ENCODE results near the gene QPCT.

The QPCT gene

DNA sequence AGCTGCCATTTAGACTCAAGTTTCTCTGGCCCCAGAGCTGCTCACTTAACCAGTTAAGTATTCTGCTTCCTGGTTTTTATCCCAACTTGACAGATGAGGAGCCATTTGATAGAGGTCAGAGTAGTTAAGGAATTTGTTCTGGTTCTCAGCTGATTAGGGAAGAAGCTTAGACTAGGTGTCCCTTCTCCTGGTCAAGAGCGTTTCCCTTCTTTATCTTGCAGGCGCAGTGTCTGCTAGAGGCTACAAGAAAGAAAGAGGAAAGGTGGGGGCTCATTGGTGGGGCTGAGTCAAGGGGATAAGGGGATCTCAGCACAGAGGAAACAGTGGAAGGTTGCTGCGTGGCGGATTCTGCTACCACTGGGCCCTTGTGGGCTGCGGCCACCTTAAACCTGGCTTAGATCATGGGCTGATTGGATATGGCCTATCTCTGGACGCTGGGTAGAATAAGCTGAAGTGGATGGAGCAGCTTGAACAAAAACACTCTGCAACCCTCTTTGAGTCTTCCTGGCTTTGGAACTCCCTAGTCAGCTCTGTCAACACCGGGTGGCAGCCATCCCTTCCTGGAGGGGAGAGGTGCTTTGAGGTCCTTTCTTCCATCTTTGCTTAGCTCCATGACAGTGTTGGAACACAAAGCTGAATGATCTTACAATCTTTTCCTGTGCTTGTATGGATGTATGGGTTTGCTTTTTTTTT, 70.8 kb downstream of the QPCT start:
- in situ Hi-C loops (cut with HindIII; ENCODE audit: low pct_unique_long_range_greater_than_20kb, low sequenced_read_pairs), result no loop called here
- no peak for TF ChIP-seq JUND (IDR thresholded peaks at IDR 0.05; ENCODE audit: low read depth)
- peak in 1 of 2 experiments; percentile 8 for DNase-seq (ENCODE audit: low read depth in 1 of 2, low spot score in 1 of 2)

DNA sequence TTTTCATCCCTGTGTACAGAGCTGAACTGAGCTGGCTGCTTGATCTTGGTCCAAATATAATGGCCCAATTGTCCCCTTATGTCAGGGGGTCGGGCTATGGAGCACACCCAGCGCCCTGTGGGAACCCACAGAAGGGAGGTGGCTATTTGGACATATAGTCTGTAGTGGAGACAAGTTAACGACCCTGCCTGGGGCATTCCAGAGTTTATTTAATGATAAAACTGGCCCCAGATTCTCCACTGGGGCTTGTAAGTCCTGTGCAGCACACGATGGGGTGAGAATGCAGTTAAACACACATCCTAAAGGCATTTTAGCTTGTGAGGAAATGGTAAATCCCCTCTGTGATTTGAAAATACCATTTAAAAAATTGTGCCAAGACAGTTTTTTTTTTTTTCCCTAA, 72.9 kb downstream of the QPCT start:
- DNase-seq (ENCODE audit: low read depth in 1 of 2, low spot score in 1 of 2), result no peak
- in situ Hi-C loops (cut with HindIII; ENCODE audit: low pct_unique_long_range_greater_than_20kb, low sequenced_read_pairs), result no loop called here
- TF ChIP-seq JUND (IDR thresholded peaks at IDR 0.05; ENCODE audit: low read depth), result no peak

DNA sequence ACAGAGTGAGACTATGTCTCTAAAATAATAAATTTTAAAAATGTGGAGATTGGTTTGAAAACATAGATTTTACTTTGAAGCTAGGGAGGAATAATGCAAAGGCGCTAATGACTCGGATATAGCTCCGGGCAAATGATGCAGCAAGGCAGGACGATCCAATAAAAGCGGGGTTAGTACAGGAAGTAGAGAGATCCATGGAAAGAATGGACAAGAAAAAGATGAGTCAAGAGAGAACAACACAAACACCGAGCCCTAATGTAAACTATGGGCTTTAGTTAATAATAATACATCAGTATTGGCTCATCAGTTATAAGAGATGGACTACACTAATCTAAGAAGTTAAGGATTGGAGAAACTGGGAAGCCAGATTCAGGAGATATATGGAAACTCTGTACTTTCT, 74.5 kb downstream of the QPCT start:
- no peak for TF ChIP-seq JUND (IDR thresholded peaks at IDR 0.05; ENCODE audit: low read depth)
- in situ Hi-C loops (cut with HindIII; ENCODE audit: low pct_unique_long_range_greater_than_20kb, low sequenced_read_pairs), result no loop called here
- DNase-seq (ENCODE audit: low read depth in 1 of 2, low spot score in 1 of 2), result no peak

- TF ChIP-seq JUND (IDR thresholded peaks at IDR 0.05; ENCODE audit: low read depth), result no peak
- in situ Hi-C loops (cut with HindIII; ENCODE audit: low pct_unique_long_range_greater_than_20kb, low sequenced_read_pairs), result no loop called here
These were observed 77.3 kb downstream of the QPCT start for GRCh38 chr2:37421686-37422085.

DNA sequence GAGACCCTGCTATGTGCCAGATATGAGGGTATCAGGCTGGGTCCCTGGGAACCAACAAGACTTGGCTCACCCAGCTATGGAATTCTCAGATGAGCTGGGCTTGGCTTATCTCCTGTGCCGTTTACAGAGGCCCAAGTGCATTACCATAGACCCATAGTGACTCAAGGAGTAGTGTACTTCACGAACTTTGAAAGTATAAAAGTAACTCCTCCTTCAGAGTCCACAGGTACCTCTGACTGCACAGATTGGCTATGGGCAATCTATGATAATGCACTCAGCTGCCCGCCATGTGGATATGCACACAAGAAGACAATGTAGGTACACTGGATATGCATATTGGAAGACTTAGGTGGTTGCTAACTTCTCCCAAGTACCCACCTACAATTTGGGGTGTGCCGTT, 78.4 kb downstream of the QPCT start:
- in situ Hi-C loops (cut with HindIII; ENCODE audit: low pct_unique_long_range_greater_than_20kb, low sequenced_read_pairs), result no loop called here
- no peak for TF ChIP-seq JUND (IDR thresholded peaks at IDR 0.05; ENCODE audit: low read depth)
- DNase-seq (ENCODE audit: low read depth in 1 of 2, low spot score in 1 of 2), result no peak

More at GRCh38 chr2:37421686-37422085, 77.3 kb downstream of the QPCT start:
- DNase-seq (ENCODE audit: low read depth in 1 of 2, low spot score in 1 of 2), result no peak
